Rectal smooth muscle tissue (tissue), 1 donor: ENCODE measurements around the gene SETD4.

Source experiments
- H3K27ac ChIP-seq: one replicate; pipeline ENCODE4 v1.7.0; 2013; ENCODE audit warnings: low read depth, low read length, inconsistent platforms
- H3K27me3 ChIP-seq: one replicate; pipeline ENCODE4 v1.7.0; 2013; ENCODE audit warnings: low read length; ENCODE audit not compliant: control insufficient read depth, insufficient read depth
- H3K36me3 ChIP-seq: one replicate; pipeline ENCODE4 v1.7.0; 2013; ENCODE audit warnings: low read length; ENCODE audit not compliant: control insufficient read depth, insufficient read depth
- H3K4me1 ChIP-seq: one replicate; pipeline ENCODE4 v1.7.0; 2013; ENCODE audit warnings: low read length; ENCODE audit not compliant: control insufficient read depth, insufficient read depth
- H3K4me3 ChIP-seq: one replicate; pipeline ENCODE4 v1.7.0; 2013; ENCODE audit warnings: low read length
- H3K9ac ChIP-seq: one replicate; pipeline ENCODE4 v1.7.0; 2013; ENCODE audit warnings: low read length

Gene SETD4

GRCh38 chr21:36055551-36055950, 4.8 kb downstream of the SETD4 start:
- Histone ChIP-seq H3K36me3 (peaks cover 26% of the 10 kb centered on the region), H3K9ac (no peak overlapping the region), H3K27me3 (no peaks in the 10 kb centered on the region), H3K27ac (no peak overlapping the region), H3K4me1 (no peaks in the 10 kb centered on the region), H3K4me3 (no peak overlapping the region)

- Histone ChIP-seq H3K27me3 (no peaks in the 10 kb centered on the region), H3K4me3 (no peak overlapping the region), H3K27ac (no peak overlapping the region), H3K36me3 (peaks cover 26% of the 10 kb centered on the region), H3K4me1 (no peaks in the 10 kb centered on the region), H3K9ac (no peak overlapping the region)
These were observed 6.6 kb downstream of the SETD4 start for GRCh38 chr21:36053715-36054062.

- no peaks in the 10 kb centered on the region for H3K27me3 ChIP-seq
- no peaks in the 10 kb centered on the region for H3K4me1 ChIP-seq
- H3K4me3 ChIP-seq = no peak overlapping the region
- H3K9ac ChIP-seq = no peak overlapping the region
- peaks cover 29% of the 10 kb centered on the region for H3K36me3 ChIP-seq
- no peak overlapping the region for H3K27ac ChIP-seq
These were observed 7.2 kb downstream of the SETD4 start for GRCh38 chr21:36052860-36053714.

GRCh38 chr21:36048357-36048756, 12.0 kb downstream of the SETD4 start:
- no peak overlapping the region for H3K4me3 ChIP-seq
- no peaks in the 10 kb centered on the region for H3K27me3 ChIP-seq
- H3K9ac ChIP-seq = no peak overlapping the region
- H3K27ac ChIP-seq = no peak overlapping the region
- H3K36me3 ChIP-seq = peaks cover 36% of the 10 kb centered on the region
- H3K4me1 ChIP-seq = no peaks in the 10 kb centered on the region

GRCh38 chr21:36047139-36047538, 13.2 kb downstream of the SETD4 start:
- Histone ChIP-seq H3K27ac (no peak overlapping the region), H3K9ac (no peak overlapping the region), H3K36me3 (peaks cover 30% of the 10 kb centered on the region), H3K27me3 (no peaks in the 10 kb centered on the region), H3K4me3 (no peak overlapping the region), H3K4me1 (no peaks in the 10 kb centered on the region)

- H3K4me3 ChIP-seq = no peak overlapping the region
- H3K9ac ChIP-seq = no peak overlapping the region
- H3K36me3 ChIP-seq = peaks cover 31% of the 10 kb centered on the region
- H3K27ac ChIP-seq = no peak overlapping the region
- no peaks in the 10 kb centered on the region for H3K4me1 ChIP-seq
- H3K27me3 ChIP-seq = no peaks in the 10 kb centered on the region
These were observed 14.3 kb downstream of the SETD4 start for GRCh38 chr21:36045993-36046392.

GRCh38 chr21:36044056-36044455, 16.3 kb downstream of the SETD4 start:
- no peaks in the 10 kb centered on the region for H3K27me3 ChIP-seq
- no peak overlapping the region for H3K27ac ChIP-seq
- no peaks in the 10 kb centered on the region for H3K4me1 ChIP-seq
- H3K4me3 ChIP-seq = no peak overlapping the region
- H3K36me3 ChIP-seq = peaks cover 29% of the 10 kb centered on the region
- H3K9ac ChIP-seq = no peak overlapping the region

GRCh38 chr21:36041910-36042309, 18.4 kb downstream of the SETD4 start:
- Histone ChIP-seq H3K27ac (no peak overlapping the region), H3K27me3 (no peaks in the 10 kb centered on the region), H3K4me1 (no peaks in the 10 kb centered on the region), H3K4me3 (no peak overlapping the region), H3K9ac (no peak overlapping the region), H3K36me3 (peaks cover 30% of the 10 kb centered on the region)

- Histone ChIP-seq H3K4me1 (no peaks in the 10 kb centered on the region), H3K27me3 (no peaks in the 10 kb centered on the region), H3K27ac (no peak overlapping the region), H3K4me3 (no peak overlapping the region), H3K36me3 (peaks cover 30% of the 10 kb centered on the region), H3K9ac (no peak overlapping the region)
These were observed 19.9 kb downstream of the SETD4 start for GRCh38 chr21:36040389-36040788.

- Histone ChIP-seq H3K27ac (no peak overlapping the region), H3K36me3 (peaks cover 25% of the 10 kb centered on the region), H3K27me3 (no peaks in the 10 kb centered on the region), H3K9ac (no peak overlapping the region), H3K4me1 (no peaks in the 10 kb centered on the region), H3K4me3 (no peak overlapping the region)
These were observed 20.5 kb downstream of the SETD4 start for GRCh38 chr21:36039861-36040260.

- H3K27me3 ChIP-seq = no peaks in the 10 kb centered on the region
- no peak overlapping the region for H3K27ac ChIP-seq
- H3K36me3 ChIP-seq = peaks cover 18% of the 10 kb centered on the region
- H3K4me1 ChIP-seq = no peaks in the 10 kb centered on the region
- no peak overlapping the region for H3K9ac ChIP-seq
- no peak overlapping the region for H3K4me3 ChIP-seq
These were observed 21.4 kb downstream of the SETD4 start for GRCh38 chr21:36038701-36039497.

- no peak overlapping the region for H3K27ac ChIP-seq
- H3K4me3 ChIP-seq = no peak overlapping the region
- no peaks in the 10 kb centered on the region for H3K27me3 ChIP-seq
- no peak overlapping the region for H3K9ac ChIP-seq
- H3K36me3 ChIP-seq = peaks cover 14% of the 10 kb centered on the region
- no peaks in the 10 kb centered on the region for H3K4me1 ChIP-seq
These were observed 24.9 kb downstream of the SETD4 start for GRCh38 chr21:36035381-36035791.
